Omental fat pad (tissue), 4 donors: Measurements from ENCODE around the gene ETHE1. TPM values are rescaled to one million over a fixed set of nuclear protein-coding genes. Genes with fewer than 3 reads are reported as not detected.
A peak's percentile ranks its signal among the peaks of the same experiment; 100 is the strongest.

Experiments
- ATAC-seq: fragments of 150-250 bp; one replicate; pipeline ENCODE4 v1.9.1; 2016; ENCODE audit warnings: mild to moderate bottlenecking, moderate library complexity; ENCODE audit not compliant: low FRiP score
- DNase-seq: peaks from one replicate; pipeline ENCODE4 v3.0.0-alpha.2; 2019; ENCODE audit warnings: low spot score
- total RNA-seq, 4 donors: library from RNA; depleted of rRNA; stranded (reverse); fragments of >200 nt; gene quantifications; one replicate each; pipeline ENCODE4 v1.1.0, GENCODE V29; 2016
- TF ChIP-seq, protein P1 (sequence below), 3 donors: fragments of 450-650 bp; IDR thresholded peaks; one replicate each; pipeline ENCODE4 v1.5.1; 2016 to 2017; ENCODE audit warnings: antibody characterized with exemption in 3 of 3, mild to moderate bottlenecking in 3 of 3, moderate library complexity in 2 of 3

The ETHE1 gene
- total RNA-seq, 4 donors from 2014 or later = 32.4 to 52.3 (median 41.3) TPM

DNA sequence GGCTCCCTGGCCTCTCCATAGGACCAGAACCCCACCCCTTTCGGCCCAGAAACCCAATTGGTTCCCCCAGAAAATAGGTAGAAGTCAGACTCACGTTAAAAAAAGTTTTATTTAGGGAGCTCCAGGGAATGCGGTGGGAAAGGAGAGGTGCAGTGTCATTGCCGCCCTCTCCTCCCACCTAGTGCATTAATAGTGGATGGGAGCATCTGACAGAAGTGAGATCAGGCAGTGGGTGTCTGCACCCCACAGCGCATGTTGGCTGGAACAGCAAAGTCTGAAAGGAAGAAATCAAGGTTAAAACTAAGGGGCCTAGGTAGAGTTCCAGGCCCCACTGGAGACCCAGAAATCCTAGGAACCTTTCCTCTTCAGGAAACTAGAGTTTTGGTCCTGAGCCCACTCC is 20.4 kb downstream of the ETHE1 start:
- ATAC-seq = no peak
- no peak for DNase-seq
- TF ChIP-seq, protein P1, sequence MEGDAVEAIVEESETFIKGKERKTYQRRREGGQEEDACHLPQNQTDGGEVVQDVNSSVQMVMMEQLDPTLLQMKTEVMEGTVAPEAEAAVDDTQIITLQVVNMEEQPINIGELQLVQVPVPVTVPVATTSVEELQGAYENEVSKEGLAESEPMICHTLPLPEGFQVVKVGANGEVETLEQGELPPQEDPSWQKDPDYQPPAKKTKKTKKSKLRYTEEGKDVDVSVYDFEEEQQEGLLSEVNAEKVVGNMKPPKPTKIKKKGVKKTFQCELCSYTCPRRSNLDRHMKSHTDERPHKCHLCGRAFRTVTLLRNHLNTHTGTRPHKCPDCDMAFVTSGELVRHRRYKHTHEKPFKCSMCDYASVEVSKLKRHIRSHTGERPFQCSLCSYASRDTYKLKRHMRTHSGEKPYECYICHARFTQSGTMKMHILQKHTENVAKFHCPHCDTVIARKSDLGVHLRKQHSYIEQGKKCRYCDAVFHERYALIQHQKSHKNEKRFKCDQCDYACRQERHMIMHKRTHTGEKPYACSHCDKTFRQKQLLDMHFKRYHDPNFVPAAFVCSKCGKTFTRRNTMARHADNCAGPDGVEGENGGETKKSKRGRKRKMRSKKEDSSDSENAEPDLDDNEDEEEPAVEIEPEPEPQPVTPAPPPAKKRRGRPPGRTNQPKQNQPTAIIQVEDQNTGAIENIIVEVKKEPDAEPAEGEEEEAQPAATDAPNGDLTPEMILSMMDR (IDR thresholded peaks at IDR 0.05) = no peak

DNA sequence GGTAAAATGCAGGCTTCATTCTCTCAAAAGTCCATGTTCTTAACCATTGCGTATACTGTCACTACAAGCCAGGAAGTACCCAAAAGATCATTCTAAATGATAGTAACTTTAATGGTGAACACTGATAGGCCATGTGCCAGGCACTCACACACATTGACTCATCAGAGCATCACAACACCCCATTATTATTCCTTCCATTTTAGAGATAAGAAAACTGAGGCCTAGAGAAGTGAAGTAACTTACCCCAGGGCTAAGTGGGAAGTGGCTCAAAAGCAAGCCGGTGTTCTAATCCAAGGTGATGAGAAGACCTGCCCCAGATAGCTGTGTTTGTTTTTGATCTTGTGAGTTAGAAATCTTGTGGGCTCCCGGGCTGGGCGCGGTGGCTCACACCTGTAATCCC is 21.1 kb downstream of the ETHE1 start:
- ATAC-seq = no peak
- TF ChIP-seq, protein P1 (IDR thresholded peaks at IDR 0.05) = no peak

DNA sequence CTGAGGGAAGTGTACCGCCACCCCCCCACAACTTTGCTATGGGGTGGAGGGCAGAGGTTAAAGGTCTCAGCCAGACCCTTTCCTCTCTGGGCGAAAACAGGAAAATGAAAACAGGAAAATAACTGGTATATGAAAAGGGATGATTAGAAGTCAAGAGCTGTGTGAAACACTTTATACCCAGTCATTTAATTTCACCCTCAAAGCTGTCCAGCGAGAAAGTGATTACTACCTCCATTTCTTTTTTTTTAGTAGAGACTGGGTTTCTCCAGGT is 21.9 kb downstream of the ETHE1 start:
- TF ChIP-seq, protein P1 (IDR thresholded peaks at IDR 0.05) = no peak
- no peak for ATAC-seq

More for the DNA sequence above, 21.1 kb downstream of the ETHE1 start:
- no peak for DNase-seq

DNA sequence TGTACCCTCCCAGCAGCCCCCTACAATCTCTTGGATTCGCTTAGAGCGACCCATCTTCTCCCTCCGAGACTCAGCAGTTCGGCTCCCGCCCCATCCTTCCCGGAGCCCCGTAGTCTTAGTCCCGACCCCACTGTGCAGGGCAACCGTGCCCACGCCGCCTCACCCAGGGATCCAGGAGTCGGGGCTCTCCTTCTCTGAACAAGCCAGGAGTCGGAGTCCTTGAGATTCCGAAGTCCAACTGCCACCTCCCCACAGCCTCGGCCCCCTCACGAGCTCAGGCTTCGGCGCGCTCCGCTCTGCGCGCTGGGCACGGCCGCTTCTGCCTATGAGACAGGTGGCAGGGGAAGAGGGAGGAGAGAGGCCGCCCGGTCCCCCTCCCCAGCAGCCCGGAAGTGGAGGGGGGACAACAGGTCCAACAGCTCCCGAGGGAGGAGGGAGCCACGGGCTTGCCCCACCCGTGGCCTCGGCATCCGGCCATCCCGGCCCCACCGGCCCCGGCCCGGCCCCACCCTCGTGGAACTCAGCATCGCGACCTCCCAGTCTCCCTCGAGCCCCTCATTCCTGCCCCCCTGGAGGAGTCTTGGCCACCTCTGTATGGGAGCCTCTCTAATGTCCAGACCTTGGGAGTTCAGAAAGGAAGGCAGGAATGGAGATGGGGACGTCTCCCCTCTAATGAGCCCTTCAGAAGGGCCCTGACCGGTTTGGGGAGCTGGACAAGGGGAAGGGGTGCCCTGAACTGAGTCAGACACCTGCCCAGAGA is 22.4 kb downstream of the ETHE1 start, which contains the start of gene PHLDB3:
PHLDB3 (minus strand) TSS at position 321 of the 760 bp plus-strand sequence. CDS start 628 bp downstream, outside the sequence.
- DNase-seq (no peak), ATAC-seq (peak; percentile 45)

More for the DNA sequence above, 21.9 kb downstream of the ETHE1 start:
- DNase-seq = no peak

DNA sequence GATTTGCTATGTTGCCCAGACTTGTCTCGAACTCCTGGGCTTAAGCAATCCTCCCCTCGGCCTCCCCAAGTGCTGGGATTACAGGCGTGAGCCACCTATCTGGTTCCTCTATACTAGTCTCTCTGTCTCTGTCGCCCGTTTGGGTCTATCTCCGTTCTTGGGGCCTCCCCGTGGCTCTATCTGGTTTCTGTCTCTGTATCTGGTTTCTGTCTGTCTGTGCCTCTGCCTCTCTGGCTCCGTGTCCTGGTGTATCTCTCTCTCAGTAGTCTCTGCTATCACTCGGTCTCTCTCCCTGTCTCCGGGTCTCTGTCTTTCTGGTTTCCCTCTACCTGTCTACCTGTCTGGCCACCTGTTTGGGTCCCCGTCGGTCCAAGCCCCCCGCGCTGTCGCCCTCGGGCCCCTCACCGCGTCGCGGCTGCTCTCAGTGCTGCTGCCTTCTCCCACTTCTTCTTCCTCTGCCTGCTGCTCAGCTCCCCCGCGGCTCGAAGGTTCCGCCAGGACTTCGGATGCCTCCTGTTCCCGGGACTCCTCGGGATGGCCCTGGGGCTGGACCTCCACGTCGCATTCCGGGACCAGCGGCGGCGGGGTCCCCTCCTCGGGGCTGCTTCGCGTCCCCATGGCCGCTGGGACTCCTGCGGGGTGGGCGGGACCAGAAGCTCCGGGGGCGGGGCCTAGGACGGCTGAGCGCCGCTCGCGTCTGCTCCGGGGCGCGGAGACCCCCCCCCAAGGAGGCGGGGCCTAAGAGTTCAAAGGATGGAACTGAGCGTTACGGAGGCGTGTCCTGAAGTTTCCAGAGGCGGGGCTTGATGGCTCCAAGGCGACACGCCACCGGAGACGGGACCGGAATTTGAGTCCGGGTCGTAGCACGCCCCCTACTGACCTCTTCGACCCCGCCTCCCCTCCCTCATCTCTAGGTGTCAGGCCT is 23.2 kb downstream of the ETHE1 start:
- TF ChIP-seq, protein P1 (IDR thresholded peaks at IDR 0.05) = no peak
- peak; percentile 98 for ATAC-seq
- DNase-seq = peak; percentile 93

More for the DNA sequence above, 22.4 kb downstream of the ETHE1 start, which contains the start of gene PHLDB3:
- TF ChIP-seq, protein P1 (IDR thresholded peaks at IDR 0.05) = no peak

DNA sequence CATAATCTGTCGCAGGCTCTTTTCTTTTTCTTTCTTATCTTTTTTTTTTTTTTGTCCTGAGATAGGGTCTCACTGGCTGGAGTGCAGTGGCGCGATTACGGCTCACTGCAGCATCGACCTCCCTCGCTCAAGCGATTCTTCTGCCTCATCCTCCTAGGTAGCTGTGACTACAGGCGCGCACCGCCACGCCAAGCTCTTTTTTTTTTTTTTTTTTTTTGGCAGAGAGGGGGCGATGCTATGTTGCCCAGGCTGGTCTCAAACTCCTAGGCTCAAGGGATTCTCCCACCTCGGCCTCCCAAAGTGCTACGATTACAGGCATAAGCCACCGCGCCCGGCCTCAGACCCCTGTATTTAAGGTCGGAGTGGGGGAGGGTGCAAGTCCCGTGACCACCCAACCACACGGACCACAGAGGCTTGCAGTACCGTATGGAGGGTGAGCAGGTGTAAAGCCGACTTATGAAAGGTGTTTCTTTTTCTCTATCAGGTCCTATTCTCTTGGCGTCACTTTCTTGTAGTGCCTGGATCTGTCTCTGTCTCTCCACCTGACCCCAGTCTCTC is 24.5 kb downstream of the ETHE1 start:
- no peak for ATAC-seq
- no peak for DNase-seq
- TF ChIP-seq, protein P1 (IDR thresholded peaks at IDR 0.05) = no peak
